ENCODE results near the gene OR8B8. TPM values are rescaled to one million over a fixed set of nuclear protein-coding genes. Genes with fewer than 3 reads are reported as not detected.

Gene OR8B8
- polyA plus RNA-seq, 1 of the 3 experiments (the other 2 are of a cell fraction) = not detected

DNA sequence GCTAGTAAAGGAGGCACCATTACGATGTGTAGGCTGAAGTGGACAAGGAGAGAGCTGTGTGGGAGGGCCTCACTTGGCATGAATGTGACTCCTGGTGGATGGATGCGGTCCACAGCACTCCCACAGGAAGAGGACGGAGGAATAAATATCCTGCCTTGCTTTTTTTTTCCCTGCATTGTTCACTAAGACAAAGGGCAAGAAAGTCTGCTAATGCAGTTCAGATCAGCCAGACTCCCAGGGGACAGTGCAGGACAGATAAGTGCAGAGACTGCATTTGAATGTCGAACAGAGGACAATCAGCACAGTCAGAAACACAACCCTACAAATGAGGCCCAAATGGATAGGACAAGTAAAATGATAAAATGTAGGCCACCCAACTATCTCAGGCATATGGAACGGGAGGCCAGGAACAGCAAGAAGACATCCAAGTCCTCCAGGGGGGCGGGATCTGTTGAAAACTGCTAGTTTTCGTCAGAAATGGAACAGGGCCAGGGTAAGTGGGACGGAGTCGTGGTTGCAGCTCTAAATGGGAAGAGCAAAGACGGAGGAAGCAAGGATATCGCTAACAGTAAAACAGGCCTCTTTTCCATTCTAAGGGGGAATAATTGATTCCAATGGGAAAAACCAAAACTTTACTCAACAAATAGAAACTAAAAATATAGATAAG, 25.2 kb upstream of the OR8B8 start:
- Histone ChIP-seq H3K4me1 (ENCODE audit: control insufficient read depth in 1 of 2, insufficient read depth in 2 of 2, low read depth in 1 of 2, low read length in 1 of 2) (no peaks in the 10 kb centered on the region), H3K4me3 (ENCODE audit: low read depth in 2 of 2, low read length in 1 of 2) (no peak overlapping the region), H3K27ac (ENCODE audit: low read depth in 2 of 2, low read length in 1 of 2) (no peak overlapping the region), H3K27me3 (ENCODE audit: insufficient read depth) (peaks cover 8% of the 10 kb centered on the region; the same call in 1 of the 2 replicates), H3K9me2 (no peaks in the 10 kb centered on the region), H3K4me2 (no peak overlapping the region), H3K79me2 (ENCODE audit: insufficient read depth) (no peaks in the 10 kb centered on the region), H3K9ac (no peak overlapping the region), H2AFZ (ENCODE audit: low read depth) (no peak overlapping the region), H3K36me3 (replicated peaks in 1 of 2; ENCODE audit: control insufficient read depth in 1 of 2, insufficient read depth in 2 of 2, low read length in 1 of 2) (no peaks in the 10 kb centered on the region), H4K20me1 (ENCODE audit: insufficient read depth) (no peaks in the 10 kb centered on the region), H3F3A (replicated peaks; ENCODE audit: insufficient read depth) (no peaks in the 10 kb centered on the region), H3K9me3 (no peaks in the 10 kb centered on the region)
- POLR2A ChIA-PET = no interaction called here
- TF ChIP-seq, protein P1, sequence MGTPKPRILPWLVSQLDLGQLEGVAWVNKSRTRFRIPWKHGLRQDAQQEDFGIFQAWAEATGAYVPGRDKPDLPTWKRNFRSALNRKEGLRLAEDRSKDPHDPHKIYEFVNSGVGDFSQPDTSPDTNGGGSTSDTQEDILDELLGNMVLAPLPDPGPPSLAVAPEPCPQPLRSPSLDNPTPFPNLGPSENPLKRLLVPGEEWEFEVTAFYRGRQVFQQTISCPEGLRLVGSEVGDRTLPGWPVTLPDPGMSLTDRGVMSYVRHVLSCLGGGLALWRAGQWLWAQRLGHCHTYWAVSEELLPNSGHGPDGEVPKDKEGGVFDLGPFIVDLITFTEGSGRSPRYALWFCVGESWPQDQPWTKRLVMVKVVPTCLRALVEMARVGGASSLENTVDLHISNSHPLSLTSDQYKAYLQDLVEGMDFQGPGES (IDR thresholded peaks at IDR 0.05; ENCODE audit: low read depth, low read length) = no peak
- TF ChIP-seq ELF1 (IDR thresholded peaks at IDR 0.05) = no peak
- TF ChIP-seq RFX5 (IDR thresholded peaks at IDR 0.05; ENCODE audit: low read length) = no peak
- no peak for TF ChIP-seq JUND (IDR thresholded peaks at IDR 0.05)
- no peak for TF ChIP-seq NFIC (IDR thresholded peaks at IDR 0.05; ENCODE audit: borderline replicate concordance)
- TF ChIP-seq, protein P2, sequence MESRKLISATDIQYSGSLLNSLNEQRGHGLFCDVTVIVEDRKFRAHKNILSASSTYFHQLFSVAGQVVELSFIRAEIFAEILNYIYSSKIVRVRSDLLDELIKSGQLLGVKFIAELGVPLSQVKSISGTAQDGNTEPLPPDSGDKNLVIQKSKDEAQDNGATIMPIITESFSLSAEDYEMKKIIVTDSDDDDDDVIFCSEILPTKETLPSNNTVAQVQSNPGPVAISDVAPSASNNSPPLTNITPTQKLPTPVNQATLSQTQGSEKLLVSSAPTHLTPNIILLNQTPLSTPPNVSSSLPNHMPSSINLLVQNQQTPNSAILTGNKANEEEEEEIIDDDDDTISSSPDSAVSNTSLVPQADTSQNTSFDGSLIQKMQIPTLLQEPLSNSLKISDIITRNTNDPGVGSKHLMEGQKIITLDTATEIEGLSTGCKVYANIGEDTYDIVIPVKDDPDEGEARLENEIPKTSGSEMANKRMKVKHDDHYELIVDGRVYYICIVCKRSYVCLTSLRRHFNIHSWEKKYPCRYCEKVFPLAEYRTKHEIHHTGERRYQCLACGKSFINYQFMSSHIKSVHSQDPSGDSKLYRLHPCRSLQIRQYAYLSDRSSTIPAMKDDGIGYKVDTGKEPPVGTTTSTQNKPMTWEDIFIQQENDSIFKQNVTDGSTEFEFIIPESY (IDR thresholded peaks at IDR 0.05; ENCODE audit: borderline replicate concordance, low read depth) = no peak
- TF ChIP-seq, protein P3, sequence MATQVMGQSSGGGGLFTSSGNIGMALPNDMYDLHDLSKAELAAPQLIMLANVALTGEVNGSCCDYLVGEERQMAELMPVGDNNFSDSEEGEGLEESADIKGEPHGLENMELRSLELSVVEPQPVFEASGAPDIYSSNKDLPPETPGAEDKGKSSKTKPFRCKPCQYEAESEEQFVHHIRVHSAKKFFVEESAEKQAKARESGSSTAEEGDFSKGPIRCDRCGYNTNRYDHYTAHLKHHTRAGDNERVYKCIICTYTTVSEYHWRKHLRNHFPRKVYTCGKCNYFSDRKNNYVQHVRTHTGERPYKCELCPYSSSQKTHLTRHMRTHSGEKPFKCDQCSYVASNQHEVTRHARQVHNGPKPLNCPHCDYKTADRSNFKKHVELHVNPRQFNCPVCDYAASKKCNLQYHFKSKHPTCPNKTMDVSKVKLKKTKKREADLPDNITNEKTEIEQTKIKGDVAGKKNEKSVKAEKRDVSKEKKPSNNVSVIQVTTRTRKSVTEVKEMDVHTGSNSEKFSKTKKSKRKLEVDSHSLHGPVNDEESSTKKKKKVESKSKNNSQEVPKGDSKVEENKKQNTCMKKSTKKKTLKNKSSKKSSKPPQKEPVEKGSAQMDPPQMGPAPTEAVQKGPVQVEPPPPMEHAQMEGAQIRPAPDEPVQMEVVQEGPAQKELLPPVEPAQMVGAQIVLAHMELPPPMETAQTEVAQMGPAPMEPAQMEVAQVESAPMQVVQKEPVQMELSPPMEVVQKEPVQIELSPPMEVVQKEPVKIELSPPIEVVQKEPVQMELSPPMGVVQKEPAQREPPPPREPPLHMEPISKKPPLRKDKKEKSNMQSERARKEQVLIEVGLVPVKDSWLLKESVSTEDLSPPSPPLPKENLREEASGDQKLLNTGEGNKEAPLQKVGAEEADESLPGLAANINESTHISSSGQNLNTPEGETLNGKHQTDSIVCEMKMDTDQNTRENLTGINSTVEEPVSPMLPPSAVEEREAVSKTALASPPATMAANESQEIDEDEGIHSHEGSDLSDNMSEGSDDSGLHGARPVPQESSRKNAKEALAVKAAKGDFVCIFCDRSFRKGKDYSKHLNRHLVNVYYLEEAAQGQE (IDR thresholded peaks at IDR 0.05; ENCODE audit: low read depth, low read length) = no peak
- TF ChIP-seq NRF1 (IDR thresholded peaks at IDR 0.05; ENCODE audit: low read depth, low read length) = no peak
- TF ChIP-seq FOXM1 (IDR thresholded peaks at IDR 0.05; ENCODE audit: low read depth) = no peak
- no peak for TF ChIP-seq EZH2phosphoT487 (IDR thresholded peaks at IDR 0.05; ENCODE audit: borderline replicate concordance, low read depth)
- no peak for TF ChIP-seq YY1 (IDR thresholded peaks at IDR 0.05; ENCODE audit: low read depth)
- TF ChIP-seq MXI1 (IDR thresholded peaks at IDR 0.05; ENCODE audit: low read depth, low read length) = no peak
- no peak for TF ChIP-seq TCF12 (IDR thresholded peaks at IDR 0.05)
- TF ChIP-seq RXRA (IDR thresholded peaks at IDR 0.05; ENCODE audit: borderline replicate concordance, low read depth) = no peak
- TF ChIP-seq CHD2 (IDR thresholded peaks at IDR 0.05; ENCODE audit: low read length, partially characterized antibody) = no peak
- TF ChIP-seq, protein P4, sequence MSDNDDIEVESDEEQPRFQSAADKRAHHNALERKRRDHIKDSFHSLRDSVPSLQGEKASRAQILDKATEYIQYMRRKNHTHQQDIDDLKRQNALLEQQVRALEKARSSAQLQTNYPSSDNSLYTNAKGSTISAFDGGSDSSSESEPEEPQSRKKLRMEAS (IDR thresholded peaks at IDR 0.05; ENCODE audit: low read depth) = no peak
- no peak for TF ChIP-seq TAF1 (IDR thresholded peaks at IDR 0.05; ENCODE audit: borderline replicate concordance, low read depth, low read length)
- no peak for TF ChIP-seq POLR2AphosphoS5 (IDR thresholded peaks at IDR 0.05; ENCODE audit: low read depth, low read length)
- TF ChIP-seq RCOR1 (IDR thresholded peaks at IDR 0.05; ENCODE audit: low read length) = no peak
- WGBS (ENCODE audit: low lambda C conversion rate) = 21% methylated on average over 11 of the region's 11 CpGs
- CTCF ChIA-PET = no interaction called here
- no peak for DNase-seq

Measured in SK-N-SH (cell line).